Measurements from ENCODE around the gene ADAM17. TPM values are rescaled to one million over a fixed set of nuclear protein-coding genes. Genes with fewer than 3 reads are reported as not detected.

Gene ADAM17
- total and polyA plus RNA-seq, 2 of the 13 experiments (the other 11 are each of a cell fraction or from before 2014, with no cell fraction given): 6.5 to 33.4 TPM

- ChIA-PET CTCF (ENCODE audit: low intra/inter-chr PET ratio, low total read pairs) (no interaction called here), POLR2A (interaction anchor here (1.3 kb wide), 1 partner anchor 8 kb away, joined by 3 read pairs; no protein-coding TSS in a partner anchor)
- no peak overlapping the region for H3K4me3 ChIP-seq (replicated peaks in 1 of 3; ENCODE audit: insufficient read depth in 1 of 3, low read depth in 2 of 3, low read length in 3 of 3)
- 92% methylated on average over 1 of the region's 1 CpG for WGBS (ENCODE audit: low lambda C conversion rate)
- no peak overlapping the region for H2AFZ ChIP-seq (ENCODE audit: low read length)
- peaks cover 23% of the 10 kb centered on the region for H3K4me1 ChIP-seq (ENCODE audit: insufficient read depth, low read length)
- FAIRE-seq (no peak), DNase-seq (ENCODE audit: low spot score) (no peak), ATAC-seq (no peak)
- peaks cover 90% of the 10 kb centered on the region for H3K79me2 ChIP-seq (ENCODE audit: insufficient read depth, low read length)
- H4K20me1 ChIP-seq (ENCODE audit: insufficient read depth, low read length): peaks cover 19% of the 10 kb centered on the region
- TF ChIP-seq NCOR1 (IDR thresholded peaks at IDR 0.05; ENCODE audit: borderline replicate concordance, low read length): 0 out of 2 replicates have a peak, but pooled peaks have one; percentile 21
- no peak for TF ChIP-seq ZFP82 (CRISPR knock-in tag; IDR thresholded peaks at IDR 0.05; ENCODE audit: borderline replicate concordance)
- no peak for TF ChIP-seq ZNF724P (CRISPR knock-in tag; IDR thresholded peaks at IDR 0.05; ENCODE audit: borderline replicate concordance)
- TF ChIP-seq ZNF24 (IDR thresholded peaks at IDR 0.05): no peak
- no peaks in the 10 kb centered on the region for H3K27me3 ChIP-seq (ENCODE audit: control insufficient read depth in 1 of 2, insufficient read depth in 2 of 2, low read length in 2 of 2)
- in situ Hi-C loops (cut with HindIII; ENCODE audit: extremely low pct_ligation_motif_present, low pct_unique_long_range_greater_than_20kb) (no loop called here), intact Hi-C loops (cut with micrococcal nuclease; ENCODE audit: unreplicated experiment) (no loop called here)
- H3K4me2 ChIP-seq (ENCODE audit: low read depth, low read length): no peak overlapping the region
- H3K9ac ChIP-seq (ENCODE audit: insufficient read depth, low read depth, low read length): no peak overlapping the region
- no peak overlapping the region for H3K27ac ChIP-seq (ENCODE audit: extremely low read length, insufficient read depth, low read length)
- H3K9me3 ChIP-seq (ENCODE audit: low read length): peaks cover 14% of the 10 kb centered on the region; the same call in 1 of the 2 replicates
- no TSS peak for BruUV-seq (replicated peaks)
- H3K36me3 ChIP-seq (replicated peaks in 1 of 2; ENCODE audit: control insufficient read depth in 1 of 2, insufficient read depth in 2 of 2, low read length in 2 of 2): peaks cover 12 to 38% of the 10 kb centered on the region in 2 experiments
These were observed 43.8 kb upstream of the ADAM17 start for GRCh38 chr2:9599430-9599829.

GRCh38 chr2:9596621-9597311 lies 41.1 kb upstream of the ADAM17 start:
- H3K79me2 ChIP-seq (ENCODE audit: insufficient read depth, low read length): peaks cover 77% of the 10 kb centered on the region
- no peaks in the 10 kb centered on the region for H3K4me1 ChIP-seq (ENCODE audit: insufficient read depth, low read length)
- no peak overlapping the region for H2AFZ ChIP-seq (ENCODE audit: low read length)
- no peak overlapping the region for H3K4me3 ChIP-seq (replicated peaks in 1 of 3; ENCODE audit: insufficient read depth in 1 of 3, low read depth in 2 of 3, low read length in 3 of 3)
- no peak overlapping the region for H3K4me2 ChIP-seq (ENCODE audit: low read depth, low read length)
- FAIRE-seq (no peak), DNase-seq (ENCODE audit: low spot score) (no peak), ATAC-seq (no peak)
- 96% methylated on average over 10 of the region's 10 CpGs for WGBS (ENCODE audit: low lambda C conversion rate)
- ChIA-PET CTCF (ENCODE audit: low intra/inter-chr PET ratio, low total read pairs) (no interaction called here), POLR2A (interaction anchor here (1.4 kb wide), 1 partner anchor 41 kb away, joined by 4 read pairs; the partner anchor contains the start of gene ADAM17)
- no TSS peak for BruUV-seq (replicated peaks)
- TF ChIP-seq ETS1 (CRISPR knock-in tag; IDR thresholded peaks at IDR 0.05): no peak
- TF ChIP-seq ARNT (IDR thresholded peaks at IDR 0.05): no peak
- peak; percentile 22 for TF ChIP-seq RBM22 (optimal IDR thresholded peaks at IDR 0.05; ENCODE audit: low read length)
- TF ChIP-seq CSRNP1 (CRISPR knock-in tag; IDR thresholded peaks at IDR 0.05): no peak
- no peak for TF ChIP-seq ZSCAN12 (CRISPR knock-in tag; IDR thresholded peaks at IDR 0.05)
- no peak for TF ChIP-seq NR2F2 (IDR thresholded peaks at IDR 0.05; ENCODE audit: borderline replicate concordance, low read depth)
- TF ChIP-seq FOSL1 (CRISPR knock-in tag; IDR thresholded peaks at IDR 0.05; ENCODE audit: borderline replicate concordance): no peak
- TF ChIP-seq EEA1 (CRISPR knock-in tag; IDR thresholded peaks at IDR 0.05; ENCODE audit: borderline replicate concordance): no peak
- H3K9ac ChIP-seq (ENCODE audit: insufficient read depth, low read depth, low read length): no peak overlapping the region
- no peaks in the 10 kb centered on the region for H3K27me3 ChIP-seq (ENCODE audit: control insufficient read depth in 1 of 2, insufficient read depth in 2 of 2, low read length in 2 of 2)
- peaks cover 11% of the 10 kb centered on the region; the same call in 1 of the 2 replicates for H4K20me1 ChIP-seq (ENCODE audit: insufficient read depth, low read length)
- intact Hi-C loops (cut with micrococcal nuclease; ENCODE audit: unreplicated experiment): no loop called here
- peaks cover 15 to 42% of the 10 kb centered on the region in 2 experiments for H3K36me3 ChIP-seq (replicated peaks in 1 of 2; ENCODE audit: control insufficient read depth in 1 of 2, insufficient read depth in 2 of 2, low read length in 2 of 2)
- in situ Hi-C loops (cut with HindIII; ENCODE audit: extremely low pct_ligation_motif_present, low pct_unique_long_range_greater_than_20kb): no loop called here
- peaks cover 14% of the 10 kb centered on the region; the same call in 1 of the 2 replicates for H3K9me3 ChIP-seq (ENCODE audit: low read length)
- H3K27ac ChIP-seq (ENCODE audit: extremely low read length, insufficient read depth, low read length): no peak overlapping the region
